Hepatocyte (in vitro differentiated cells): ENCODE data around the gene GPR183. TPM values are rescaled to one million over a fixed set of nuclear protein-coding genes. Genes with fewer than 3 reads are reported as not detected.

ENCODE experiments used
- DNase-seq: peaks from one replicate; pipeline ENCODE4 v3.0.0-alpha.2; 2016; ENCODE audit warnings: low spot score
- H2AFZ ChIP-seq: fragments of 200-600 bp; sonication (generic); 2 replicates; pipeline ENCODE4 v1.6.0; 2016; ENCODE audit warnings: antibody characterized with exemption, mild to moderate bottlenecking
- H3K27ac ChIP-seq: fragments of 200-600 bp; sonication (generic); 2 replicates; pipeline ENCODE4 v1.5.1; 2016; ENCODE audit warnings: mild to moderate bottlenecking
- H3K27me3 ChIP-seq: fragments of 200-600 bp; sonication (generic); 2 replicates; pipeline ENCODE4 v1.6.1; 2016
- H3K36me3 ChIP-seq: fragments of 200-600 bp; sonication (generic); replicated peaks from 2 replicates; pipeline ENCODE4 v1.5.1; 2016; ENCODE audit warnings: low read depth; ENCODE audit not compliant: insufficient read depth
- H3K4me1 ChIP-seq: fragments of 200-600 bp; sonication (generic); 2 replicates; pipeline ENCODE4 v1.5.1; 2016; ENCODE audit warnings: mild to moderate bottlenecking, moderate library complexity; ENCODE audit not compliant: insufficient read depth
- H3K4me2 ChIP-seq: fragments of 200-600 bp; sonication (generic); 2 replicates; pipeline ENCODE4 v1.6.0; 2016
- H3K4me3 ChIP-seq: fragments of 200-600 bp; sonication (generic); 2 replicates; pipeline ENCODE4 v1.5.1; 2016; ENCODE audit warnings: mild to moderate bottlenecking
- H3K79me2 ChIP-seq: fragments of 200-600 bp; sonication (generic); 2 replicates; pipeline ENCODE4 v1.6.0; 2017; ENCODE audit warnings: mild to moderate bottlenecking
- H3K9me2 ChIP-seq: fragments of 200-600 bp; sonication (generic); replicated peaks from 2 replicates; pipeline ENCODE4 v1.6.0; 2017; ENCODE audit warnings: mild to moderate bottlenecking; ENCODE audit not compliant: insufficient read depth
- H3K9me3 ChIP-seq: fragments of 200-600 bp; sonication (generic); 2 replicates; pipeline ENCODE4 v1.5.1; 2016; ENCODE audit warnings: low read depth, mild to moderate bottlenecking
- H4K20me1 ChIP-seq: fragments of 200-600 bp; sonication (generic); 2 replicates; pipeline ENCODE4 v1.6.0; 2016; ENCODE audit warnings: mild to moderate bottlenecking; ENCODE audit not compliant: insufficient read depth, poor library complexity, severe bottlenecking
- EZH2 ChIP-seq: fragments of 200-600 bp; sonication (generic); IDR thresholded peaks from 2 replicates; pipeline ENCODE4 v1.6.1; 2016; ENCODE audit warnings: antibody characterized with exemption, mild to moderate bottlenecking, borderline replicate concordance
- EZH2phosphoT487 ChIP-seq: fragments of 200-600 bp; sonication (generic); IDR thresholded peaks from one replicate; pipeline ENCODE4 v1.6.1; 2018; ENCODE audit warnings: antibody characterized with exemption, mild to moderate bottlenecking, low read depth, moderate library complexity; ENCODE audit not compliant: unreplicated experiment, severe bottlenecking
- WGBS: methylation state at CpG from one replicate; pipeline ENCODE4 v1.1.6; 2016; ENCODE audit warnings: low lambda C conversion rate; ENCODE audit errors: missing lambda C conversion rate; 5-methylcytosine and 5-hydroxymethylcytosine counted together
- polyA plus RNA-seq: library from polyadenylated mRNA; unstranded; fragments of >200 nt; fragmentation: Nextera tagmentation; extraction: Ambion mirVana; gene quantifications from 2 replicates; pipeline ENCODE4 v1.2.1, GENCODE V29; 2016
- total RNA-seq: library from RNA; depleted of rRNA; stranded (reverse); fragments of >200 nt; gene quantifications from 2 replicates; pipeline ENCODE4 v1.2.3, GENCODE V29; 2014
- TF ChIP-seq, protein P1 (sequence below): fragments of 200-600 bp; sonication (generic); IDR thresholded peaks from 2 replicates; pipeline ENCODE4 v1.5.1; 2016; ENCODE audit warnings: antibody characterized with exemption, mild to moderate bottlenecking; ENCODE audit not compliant: poor library complexity

The GPR183 gene
- total and polyA plus RNA-seq, 2 experiments from 2014 or later, result 1.4 to 5.2 TPM

GRCh38 chr13:99346335-99347042 lies 39.3 kb upstream of the GPR183 start:
- Histone ChIP-seq H3K9me2 (no peaks in the 10 kb centered on the region), H3K4me2 (no peak overlapping the region), H3K27me3 (no peaks in the 10 kb centered on the region), H3K27ac (no peak overlapping the region), H4K20me1 (no peaks in the 10 kb centered on the region), H3K9me3 (no peaks in the 10 kb centered on the region), H2AFZ (no peak overlapping the region), H3K36me3 (no peaks in the 10 kb centered on the region), H3K79me2 (no peaks in the 10 kb centered on the region), H3K4me3 (no peak overlapping the region), H3K4me1 (no peaks in the 10 kb centered on the region)
- TF ChIP-seq EZH2, result no peak
- TF ChIP-seq, protein P1, sequence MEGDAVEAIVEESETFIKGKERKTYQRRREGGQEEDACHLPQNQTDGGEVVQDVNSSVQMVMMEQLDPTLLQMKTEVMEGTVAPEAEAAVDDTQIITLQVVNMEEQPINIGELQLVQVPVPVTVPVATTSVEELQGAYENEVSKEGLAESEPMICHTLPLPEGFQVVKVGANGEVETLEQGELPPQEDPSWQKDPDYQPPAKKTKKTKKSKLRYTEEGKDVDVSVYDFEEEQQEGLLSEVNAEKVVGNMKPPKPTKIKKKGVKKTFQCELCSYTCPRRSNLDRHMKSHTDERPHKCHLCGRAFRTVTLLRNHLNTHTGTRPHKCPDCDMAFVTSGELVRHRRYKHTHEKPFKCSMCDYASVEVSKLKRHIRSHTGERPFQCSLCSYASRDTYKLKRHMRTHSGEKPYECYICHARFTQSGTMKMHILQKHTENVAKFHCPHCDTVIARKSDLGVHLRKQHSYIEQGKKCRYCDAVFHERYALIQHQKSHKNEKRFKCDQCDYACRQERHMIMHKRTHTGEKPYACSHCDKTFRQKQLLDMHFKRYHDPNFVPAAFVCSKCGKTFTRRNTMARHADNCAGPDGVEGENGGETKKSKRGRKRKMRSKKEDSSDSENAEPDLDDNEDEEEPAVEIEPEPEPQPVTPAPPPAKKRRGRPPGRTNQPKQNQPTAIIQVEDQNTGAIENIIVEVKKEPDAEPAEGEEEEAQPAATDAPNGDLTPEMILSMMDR, result no peak
- TF ChIP-seq EZH2phosphoT487, result no peak
- no peak for DNase-seq
- WGBS, result 91% methylated on average over 11 of the region's 11 CpGs

DNA sequence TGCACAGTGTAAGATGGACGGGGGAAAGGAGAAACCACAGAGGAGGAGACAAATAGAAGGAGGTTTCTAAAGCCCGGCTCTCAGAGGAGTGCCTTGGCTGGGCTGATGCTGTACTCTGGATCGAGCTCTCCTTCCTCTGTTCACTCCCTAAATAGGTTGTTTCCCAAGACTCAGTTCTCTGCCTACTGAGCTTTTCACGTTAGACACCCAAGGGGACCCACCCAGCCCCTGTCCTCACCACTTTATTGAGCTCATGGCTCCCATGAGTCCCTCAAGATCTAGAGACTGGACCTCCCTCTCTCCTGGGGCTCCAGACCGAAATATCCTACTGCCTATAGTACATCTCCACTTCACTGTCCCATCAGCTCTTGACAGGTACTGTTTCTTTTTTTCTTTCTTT lies 38.1 kb upstream of the GPR183 start:
- Histone ChIP-seq H3K27ac (no peak overlapping the region), H3K4me1 (no peaks in the 10 kb centered on the region), H3K79me2 (no peaks in the 10 kb centered on the region), H3K4me2 (no peak overlapping the region), H3K4me3 (no peak overlapping the region), H3K9me3 (no peaks in the 10 kb centered on the region), H3K27me3 (no peaks in the 10 kb centered on the region), H3K9me2 (no peaks in the 10 kb centered on the region), H2AFZ (no peak overlapping the region), H3K36me3 (no peaks in the 10 kb centered on the region), H4K20me1 (no peaks in the 10 kb centered on the region)
- no peak for TF ChIP-seq EZH2
- TF ChIP-seq, protein P1, result no peak
- TF ChIP-seq EZH2phosphoT487, result no peak
- 90% methylated on average over 5 of the region's 5 CpGs for WGBS
- no peak for DNase-seq

GRCh38 chr13:99344610-99345208 lies 37.5 kb upstream of the GPR183 start:
- TF ChIP-seq, protein P1, result no peak
- TF ChIP-seq EZH2phosphoT487 (no peak), EZH2 (no peak)
- Histone ChIP-seq H2AFZ (no peak overlapping the region), H3K79me2 (no peaks in the 10 kb centered on the region), H4K20me1 (no peaks in the 10 kb centered on the region), H3K4me1 (no peaks in the 10 kb centered on the region), H3K27ac (no peak overlapping the region), H3K36me3 (no peaks in the 10 kb centered on the region), H3K4me2 (no peak overlapping the region), H3K9me3 (no peaks in the 10 kb centered on the region), H3K4me3 (no peak overlapping the region), H3K27me3 (no peaks in the 10 kb centered on the region), H3K9me2 (no peaks in the 10 kb centered on the region)
- WGBS, result 98% methylated on average over 6 of the region's 6 CpGs
- no peak for DNase-seq
